ENCODE measurements around the gene NQO1.
"Not testable (repeated sequence)": the region's sequence is repeated elsewhere in the genome, so short reads cannot be mapped to it uniquely, and the experiment has no call there.

The NQO1 gene

DNA sequence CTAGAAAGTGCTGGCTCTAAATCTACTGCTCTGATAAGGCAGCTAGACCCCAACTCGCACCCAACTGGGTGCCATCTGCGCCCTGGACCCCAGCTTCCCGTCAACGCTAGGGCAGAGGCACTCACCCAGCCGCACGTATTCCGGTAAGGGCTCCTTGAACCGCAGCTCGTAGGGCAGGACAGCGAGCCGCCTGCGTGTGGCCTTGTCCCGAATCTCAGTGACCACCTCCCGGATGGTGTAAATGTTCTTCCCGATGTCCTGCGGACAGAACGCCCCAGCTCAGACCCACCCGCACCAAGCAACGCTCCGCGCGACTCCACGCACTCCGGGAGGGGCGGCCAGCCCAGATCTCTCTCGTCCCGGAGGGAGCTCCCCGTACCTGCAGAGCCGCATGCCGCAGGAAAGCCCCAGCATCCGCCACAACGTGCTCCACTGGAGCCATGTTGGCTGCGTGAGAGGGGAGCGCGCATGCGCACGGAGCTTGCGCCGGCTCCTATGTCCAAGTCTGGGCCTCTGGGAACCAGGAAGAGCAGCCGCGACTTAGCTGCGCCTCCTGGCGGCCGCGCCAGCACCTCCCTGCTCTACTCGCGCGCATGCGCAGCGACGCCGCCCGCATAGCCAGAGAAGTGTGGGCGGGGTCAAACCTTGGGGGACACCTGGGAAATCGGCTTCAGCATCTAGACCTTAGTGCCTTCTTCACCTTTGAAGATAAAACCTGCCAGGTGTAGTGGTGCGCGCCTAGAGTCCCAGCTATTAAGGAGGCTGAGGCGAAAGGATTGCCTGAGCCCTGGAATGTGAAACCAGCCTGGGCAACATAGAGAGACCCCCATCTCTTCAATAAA is 28.3 kb upstream of the NQO1 start, which contains the start of gene NOB1:
TSS of gene NOB1 (minus strand) at position 458 of the 842 bp plus-strand sequence. CDS start at position 442, 16 bp downstream.
- in situ Hi-C loops (cut with MboI; ENCODE audit: low sequenced_read_pairs), result no loop called here
- no peaks in the 10 kb centered on the region for H3K9me3 ChIP-seq
- H3K4me1 ChIP-seq, result peaks cover 2% of the 10 kb centered on the region; the same call in 1 of the 2 replicates
- H3K27me3 ChIP-seq (ENCODE audit: low read depth), result no peaks in the 10 kb centered on the region
- H3K4me3 ChIP-seq, result peak within 1 kb of the TSS; percentile 97
- DNase-seq (ENCODE audit: low spot score in 2 of 2), result peak; percentile 94 to 97
- H3K36me3 ChIP-seq (replicated peaks), result peaks cover 36% of the 10 kb centered on the region

DNA sequence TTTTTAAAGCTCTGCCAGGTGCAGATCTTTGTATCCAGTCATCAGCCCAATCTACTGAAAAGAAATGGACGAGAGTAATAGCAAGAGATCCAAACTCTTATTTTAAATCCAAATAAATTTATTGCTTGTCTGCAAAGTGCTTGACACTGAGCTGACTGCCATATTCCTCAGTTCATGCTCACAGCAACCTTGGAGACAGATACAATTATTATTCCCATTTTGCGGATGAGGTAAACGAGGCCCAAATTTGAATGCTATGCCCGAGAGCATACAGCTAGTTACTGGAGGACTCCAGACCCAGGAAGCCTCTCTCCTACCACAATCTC is 27.7 kb upstream of the NQO1 start:
- H3K36me3 ChIP-seq (replicated peaks), result peaks cover 42% of the 10 kb centered on the region
- peaks cover 2% of the 10 kb centered on the region; the same call in 1 of the 2 replicates for H3K4me1 ChIP-seq
- peak overlapping the region; percentile 97 for H3K4me3 ChIP-seq
- DNase-seq (ENCODE audit: low spot score in 2 of 2), result no peak
- no peaks in the 10 kb centered on the region for H3K9me3 ChIP-seq
- in situ Hi-C loops (cut with MboI; ENCODE audit: low sequenced_read_pairs), result no loop called here
- H3K27me3 ChIP-seq (ENCODE audit: low read depth), result no peaks in the 10 kb centered on the region

DNA sequence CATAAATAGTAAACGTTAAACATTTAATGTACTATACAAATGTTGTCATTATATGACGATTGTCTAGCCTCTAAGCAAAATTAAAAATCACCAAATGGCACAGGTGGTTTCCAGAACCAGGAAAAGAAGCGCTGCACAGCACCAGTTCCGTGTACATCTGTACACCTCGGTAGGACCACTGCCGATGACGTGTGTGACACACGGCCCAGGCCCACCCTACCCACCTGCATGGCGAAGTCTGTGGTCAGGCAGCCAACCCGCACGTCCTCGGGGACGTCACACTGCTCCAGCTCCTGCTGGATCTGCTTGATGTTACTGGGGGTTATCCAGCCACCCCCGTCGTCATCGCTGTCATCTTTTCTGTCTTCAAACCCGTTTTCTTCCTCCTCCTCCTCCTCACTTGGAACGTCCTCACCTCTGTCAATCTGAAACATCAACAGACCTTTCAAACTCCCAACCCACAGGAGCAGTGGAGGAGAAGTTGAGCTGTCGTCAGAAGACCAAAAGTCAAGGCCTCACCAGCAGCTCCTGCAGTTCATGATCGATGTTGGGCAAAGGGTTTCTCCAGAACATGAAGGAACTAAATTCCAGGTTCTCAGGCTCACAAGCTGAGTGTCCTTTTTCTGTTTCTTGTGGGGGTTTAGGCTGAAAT is 22.5 kb upstream of the NQO1 start:
- DNase-seq (ENCODE audit: low spot score in 2 of 2), result no peak
- H3K9me3 ChIP-seq, result no peaks in the 10 kb centered on the region
- no peak overlapping the region for H3K4me3 ChIP-seq
- peaks cover 91% of the 10 kb centered on the region for H3K36me3 ChIP-seq (replicated peaks)
- H3K4me1 ChIP-seq, result peaks cover 2% of the 10 kb centered on the region; the same call in 1 of the 2 replicates
- in situ Hi-C loops (cut with MboI; ENCODE audit: low sequenced_read_pairs), result no loop called here
- H3K27me3 ChIP-seq (ENCODE audit: low read depth), result no peaks in the 10 kb centered on the region

DNA sequence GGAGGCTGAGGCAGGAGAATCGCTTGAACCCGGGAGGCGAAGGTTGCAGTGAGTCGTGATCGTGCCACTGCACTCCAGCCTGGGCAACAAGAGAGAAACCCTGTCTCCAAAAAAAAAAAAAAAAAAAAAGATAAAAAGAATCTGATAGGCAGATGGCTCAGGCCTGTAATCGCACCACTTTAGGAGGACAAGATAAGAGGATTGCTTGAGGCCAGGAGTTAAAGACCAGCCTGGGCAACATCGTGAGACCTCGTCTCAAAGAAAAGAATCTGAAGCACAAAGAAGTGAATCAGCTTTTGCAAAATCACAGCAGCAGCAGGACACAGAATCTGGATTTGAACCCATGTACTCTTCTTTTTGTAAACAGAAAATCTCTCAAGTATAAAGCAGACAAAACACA is 20.8 kb upstream of the NQO1 start:
- Histone ChIP-seq H3K4me1 (peaks cover under 1% of the 10 kb centered on the region), H3K27me3 (ENCODE audit: low read depth) (no peaks in the 10 kb centered on the region), H3K36me3 (replicated peaks) (peaks cover 95% of the 10 kb centered on the region), H3K9me3 (no peaks in the 10 kb centered on the region), H3K4me3 (no peak overlapping the region)
- DNase-seq (ENCODE audit: low spot score in 2 of 2), result no peak
- in situ Hi-C loops (cut with MboI; ENCODE audit: low sequenced_read_pairs), result no loop called here

DNA sequence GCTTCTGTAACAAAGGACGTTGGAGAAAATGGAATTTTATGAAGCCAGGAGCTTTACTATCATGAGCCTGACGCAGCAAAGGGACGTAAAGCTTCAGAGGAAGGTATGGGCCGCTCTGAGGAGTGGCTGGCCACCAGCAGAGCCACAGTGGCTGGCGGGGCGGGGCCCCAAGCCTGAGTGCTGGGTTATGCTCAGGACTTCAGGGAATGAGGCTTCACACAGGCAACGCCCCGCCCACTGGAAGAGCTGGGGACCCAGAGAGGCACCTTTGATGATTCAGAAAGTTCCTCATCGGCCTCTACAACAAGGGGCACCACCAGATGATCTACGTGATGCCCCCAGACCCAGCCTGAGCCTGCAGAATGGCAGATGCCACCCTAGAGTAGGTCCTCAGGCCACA is 19.6 kb upstream of the NQO1 start:
- Histone ChIP-seq H3K9me3 (no peaks in the 10 kb centered on the region), H3K4me1 (peaks cover 7% of the 10 kb centered on the region), H3K36me3 (replicated peaks) (peaks cover 95% of the 10 kb centered on the region), H3K4me3 (no peak overlapping the region), H3K27me3 (ENCODE audit: low read depth) (no peaks in the 10 kb centered on the region)
- in situ Hi-C loops (cut with MboI; ENCODE audit: low sequenced_read_pairs), result no loop called here
- no peak for DNase-seq (ENCODE audit: low spot score in 2 of 2)

DNA sequence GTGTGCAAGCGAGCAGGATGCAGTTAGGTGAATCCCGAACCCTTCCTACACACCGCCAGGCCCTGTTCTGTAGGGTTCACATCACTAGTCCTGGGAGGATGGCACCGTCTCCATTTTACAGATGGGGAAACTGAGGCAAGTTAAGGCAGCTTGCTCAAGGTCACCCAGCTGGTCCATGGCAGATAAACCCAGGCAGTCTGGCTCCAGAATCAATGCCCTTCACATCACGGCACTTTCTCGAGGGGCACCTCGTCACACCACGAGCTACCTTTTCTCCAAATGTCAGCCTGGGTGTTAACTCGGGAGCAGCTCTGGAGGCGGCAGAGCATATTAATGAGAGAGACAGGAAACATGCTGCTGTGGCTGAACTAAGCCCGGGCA is 18.9 kb upstream of the NQO1 start:
- no peaks in the 10 kb centered on the region for H3K27me3 ChIP-seq (ENCODE audit: low read depth)
- no peaks in the 10 kb centered on the region for H3K9me3 ChIP-seq
- H3K4me1 ChIP-seq, result peaks cover 7% of the 10 kb centered on the region
- H3K36me3 ChIP-seq (replicated peaks), result peaks cover 93% of the 10 kb centered on the region
- no peak for DNase-seq (ENCODE audit: low spot score in 2 of 2)
- H3K4me3 ChIP-seq, result no peak overlapping the region
- in situ Hi-C loops (cut with MboI; ENCODE audit: low sequenced_read_pairs), result no loop called here

DNA sequence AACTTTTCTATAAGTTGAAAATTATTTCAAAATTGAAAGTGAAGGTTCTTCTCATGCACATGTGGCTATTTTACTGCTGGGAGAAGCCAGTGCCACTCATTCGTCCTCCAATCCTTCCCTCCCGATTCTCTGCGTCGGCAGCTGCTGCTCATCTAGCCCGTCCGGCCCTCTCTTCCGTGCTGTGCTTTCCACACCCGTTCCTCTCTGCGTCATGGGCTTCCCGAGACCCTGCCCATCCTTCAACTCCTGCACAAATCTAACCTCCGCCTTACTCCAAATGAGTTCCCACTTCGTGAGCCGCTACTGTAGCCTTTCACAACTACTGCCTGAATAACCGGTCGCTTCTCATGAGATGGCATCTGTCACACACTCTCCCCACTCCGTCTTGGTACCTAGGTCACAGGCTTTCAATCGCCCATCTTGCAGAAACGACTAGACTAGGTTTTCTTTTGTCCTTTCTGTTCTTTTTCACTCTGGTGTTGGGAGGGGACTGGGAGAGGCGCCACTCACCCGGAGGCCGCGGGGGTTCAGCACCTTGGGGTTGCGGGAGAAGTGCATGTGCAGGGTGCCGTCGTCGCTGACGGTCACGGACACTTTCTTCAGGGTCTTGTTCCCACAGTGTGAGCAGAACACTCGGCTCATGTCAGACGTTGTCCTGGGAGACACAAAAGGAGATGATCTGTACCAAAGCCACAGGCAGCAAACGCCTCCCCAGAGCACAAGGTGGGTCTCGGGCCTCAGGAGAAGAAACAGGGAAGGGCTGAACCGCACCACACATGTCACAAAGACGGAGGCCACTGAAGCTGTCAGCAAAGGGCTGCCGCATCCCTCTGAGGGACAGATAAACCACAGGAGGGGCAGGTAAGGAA is 18.2 kb upstream of the NQO1 start:
- no peak overlapping the region for H3K4me3 ChIP-seq
- peaks cover 95% of the 10 kb centered on the region for H3K36me3 ChIP-seq (replicated peaks)
- DNase-seq (ENCODE audit: low spot score in 2 of 2), result no peak
- H3K9me3 ChIP-seq, result no peaks in the 10 kb centered on the region
- in situ Hi-C loops (cut with MboI; ENCODE audit: low sequenced_read_pairs), result no loop called here
- H3K27me3 ChIP-seq (ENCODE audit: low read depth), result no peaks in the 10 kb centered on the region
- peaks cover 7% of the 10 kb centered on the region for H3K4me1 ChIP-seq

DNA sequence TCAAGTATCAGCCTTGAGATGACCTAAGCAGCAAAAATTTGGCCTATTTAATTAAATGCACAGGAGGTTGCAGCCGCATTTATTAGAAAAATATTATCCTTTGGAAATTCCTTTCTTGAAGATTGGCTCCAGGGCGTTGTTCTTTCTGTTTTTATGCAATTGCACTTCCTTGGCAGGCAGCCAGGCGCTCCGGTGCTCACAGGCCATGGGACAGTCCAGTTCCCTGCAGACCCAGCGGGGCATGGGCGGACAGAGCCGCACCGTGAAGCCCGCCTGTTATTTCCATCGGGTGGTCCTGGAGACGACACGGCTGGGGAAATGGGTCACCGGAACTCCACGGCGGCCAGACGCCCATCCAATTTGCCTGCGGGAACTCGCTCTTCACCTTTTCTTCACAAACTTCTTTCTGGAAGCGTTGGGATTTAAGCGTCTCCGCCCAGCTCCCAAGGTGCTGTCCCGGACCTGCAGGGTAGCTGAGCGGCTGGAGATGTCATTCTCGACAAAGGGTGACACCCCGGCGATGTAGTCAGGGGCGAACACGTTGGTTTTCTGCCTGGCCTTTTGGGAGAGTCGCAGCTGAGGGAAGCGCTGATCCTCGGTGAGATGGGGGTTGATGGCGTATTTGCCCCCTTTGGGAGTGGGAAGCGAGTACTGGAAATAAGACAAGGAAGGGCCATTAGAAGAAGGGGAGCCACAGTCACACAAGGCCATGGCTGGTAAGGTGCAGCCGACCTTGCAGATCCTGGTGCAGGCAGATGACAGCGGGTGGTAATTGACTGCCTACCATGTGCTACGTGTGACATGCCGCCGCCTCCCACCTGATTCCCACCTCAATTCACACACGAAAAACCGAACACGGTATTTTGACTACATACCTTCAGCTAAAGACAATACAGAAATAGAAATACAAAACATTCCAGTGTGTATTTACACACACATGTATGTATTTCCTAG is 15.9 kb upstream of the NQO1 start:
- H3K4me1 ChIP-seq, result peaks cover 7% of the 10 kb centered on the region
- H3K9me3 ChIP-seq, result no peaks in the 10 kb centered on the region
- H3K4me3 ChIP-seq, result no peak overlapping the region
- no peaks in the 10 kb centered on the region for H3K27me3 ChIP-seq (ENCODE audit: low read depth)
- H3K36me3 ChIP-seq (replicated peaks), result peaks cover 75% of the 10 kb centered on the region
- DNase-seq (ENCODE audit: low spot score in 2 of 2), result peak in 1 of 2 experiments; percentile 86
- in situ Hi-C loops (cut with MboI; ENCODE audit: low sequenced_read_pairs), result no loop called here

DNA sequence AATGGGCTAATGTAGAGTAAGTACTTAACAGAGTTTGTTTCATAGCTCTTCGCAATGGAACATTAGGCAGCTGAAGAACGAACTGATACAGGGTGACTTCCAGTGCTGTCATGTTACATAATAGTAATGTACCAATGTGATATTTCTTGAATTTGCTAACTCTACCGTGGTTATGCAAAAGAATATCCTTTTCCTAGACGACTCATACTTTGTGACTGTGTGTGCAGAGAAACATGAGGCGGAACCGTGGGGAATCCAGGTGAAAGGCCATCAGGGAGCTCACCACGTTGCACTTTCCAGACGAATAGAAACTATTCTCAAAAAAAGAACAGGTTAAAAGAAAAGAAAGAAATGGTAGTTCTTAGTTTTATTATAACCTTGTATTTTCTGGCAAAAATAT is 15.2 kb upstream of the NQO1 start:
- H3K9me3 ChIP-seq, result no peaks in the 10 kb centered on the region
- H3K4me3 ChIP-seq, result no peak overlapping the region
- H3K4me1 ChIP-seq, result peaks cover 7% of the 10 kb centered on the region
- in situ Hi-C loops (cut with MboI; ENCODE audit: low sequenced_read_pairs), result no loop called here
- no peak for DNase-seq (ENCODE audit: low spot score in 2 of 2)
- H3K27me3 ChIP-seq (ENCODE audit: low read depth), result no peaks in the 10 kb centered on the region
- peaks cover 71% of the 10 kb centered on the region for H3K36me3 ChIP-seq (replicated peaks)

DNA sequence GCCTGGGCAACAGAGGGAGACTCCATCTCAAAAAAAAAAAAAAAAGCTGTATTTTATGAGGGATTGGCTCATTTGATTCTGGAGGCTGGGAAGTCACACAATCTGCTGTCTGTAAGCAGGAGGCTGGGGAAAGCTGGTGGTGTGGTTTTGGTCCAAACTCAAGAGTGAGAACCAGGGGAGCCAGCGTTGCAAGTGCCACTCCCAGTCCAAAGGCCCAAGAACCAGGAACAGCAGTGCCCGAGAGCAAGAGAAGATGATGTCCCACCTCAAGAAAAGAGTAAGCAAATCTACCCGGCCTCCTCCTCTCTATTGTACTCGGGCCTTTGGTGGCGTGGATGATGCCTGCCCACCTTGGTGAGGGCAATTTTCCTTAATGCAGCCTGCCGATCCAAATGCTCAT is 5.7 kb upstream of the NQO1 start:
- in situ Hi-C loops (cut with MboI; ENCODE audit: low sequenced_read_pairs), result no loop called here
- peaks cover 9% of the 10 kb centered on the region for H3K4me1 ChIP-seq
- DNase-seq (ENCODE audit: low spot score in 2 of 2), result no peak

DNA sequence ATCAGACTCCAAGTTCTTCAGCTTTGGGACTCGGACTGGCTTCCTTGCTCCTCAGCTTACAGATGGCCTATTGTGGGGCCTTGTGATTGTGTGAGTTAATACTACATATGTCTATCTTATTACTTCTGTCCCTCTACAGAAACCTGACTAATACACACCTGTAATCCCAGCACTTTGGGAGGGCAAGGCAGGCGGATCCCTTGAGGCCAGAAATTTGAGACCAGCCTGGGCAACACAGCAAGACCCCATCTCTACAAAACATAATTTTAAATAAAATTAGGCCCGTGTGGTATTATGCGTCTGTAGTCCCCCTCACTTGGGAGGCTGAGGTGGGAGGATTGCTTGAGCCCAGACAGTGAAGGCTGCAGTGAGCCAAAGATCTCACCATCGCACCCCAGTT is 4.9 kb upstream of the NQO1 start:
- H3K27me3 ChIP-seq (ENCODE audit: low read depth); H3K4me1 ChIP-seq; DNase-seq (ENCODE audit: low spot score in 2 of 2); H3K4me3 ChIP-seq; H3K36me3 ChIP-seq (replicated peaks); H3K9me3 ChIP-seq; in situ Hi-C loops (cut with MboI; ENCODE audit: low sequenced_read_pairs): not testable (repeated sequence)

More for the DNA sequence above, 5.7 kb upstream of the NQO1 start:
- no peaks in the 10 kb centered on the region for H3K36me3 ChIP-seq (replicated peaks)
- H3K4me3 ChIP-seq, result no peak overlapping the region
- H3K9me3 ChIP-seq, result no peaks in the 10 kb centered on the region
- no peaks in the 10 kb centered on the region for H3K27me3 ChIP-seq (ENCODE audit: low read depth)

DNA sequence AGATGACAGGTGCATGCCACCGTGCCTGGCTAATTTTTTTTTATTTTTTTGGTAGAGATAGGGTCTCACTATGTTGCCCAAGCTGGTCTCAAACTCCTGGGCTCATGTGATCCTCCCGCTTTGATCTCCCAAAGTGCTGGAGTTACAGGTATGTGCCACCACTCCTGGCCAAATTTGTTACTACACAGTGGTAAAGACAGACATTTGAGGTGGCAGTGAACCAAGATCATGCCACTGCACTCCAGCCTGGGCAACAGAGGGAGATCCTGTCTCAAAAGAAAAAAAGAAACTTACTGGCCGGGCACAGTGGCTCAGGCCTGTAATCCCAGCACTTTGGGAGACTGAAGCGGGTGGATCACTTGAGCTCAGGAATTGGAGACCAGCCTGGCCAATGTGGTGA is 2.7 kb upstream of the NQO1 start:
- H3K4me3 ChIP-seq; H3K36me3 ChIP-seq (replicated peaks); DNase-seq (ENCODE audit: low spot score in 2 of 2); in situ Hi-C loops (cut with MboI; ENCODE audit: low sequenced_read_pairs); H3K9me3 ChIP-seq; H3K27me3 ChIP-seq (ENCODE audit: low read depth): not testable (repeated sequence)
- H3K4me1 ChIP-seq, result peaks cover 26% of the 10 kb centered on the region

DNA sequence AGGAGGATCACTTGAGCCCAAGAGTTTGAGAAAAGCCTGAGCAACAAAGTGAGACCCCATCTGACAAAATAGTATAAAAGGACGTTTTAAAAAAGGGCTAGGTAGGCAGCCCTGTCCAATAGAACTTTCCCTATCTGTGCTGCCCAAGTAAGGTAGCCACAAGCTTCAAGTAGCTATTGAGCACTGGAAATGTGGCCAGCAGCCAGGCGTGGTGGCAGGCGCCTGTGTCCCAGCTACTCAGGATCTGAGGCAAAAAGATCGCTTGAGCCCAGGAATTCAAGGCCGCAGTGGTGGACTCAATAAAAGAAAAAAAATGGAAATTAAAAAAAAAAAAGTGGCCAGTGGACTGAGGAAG is 1.5 kb upstream of the NQO1 start:
- in situ Hi-C loops (cut with MboI; ENCODE audit: low sequenced_read_pairs), result no loop called here

More for the DNA sequence above, 1.5 kb upstream of the NQO1 start:
- Histone ChIP-seq H3K4me3 (peak overlapping the region; percentile 36), H3K9me3 (no peaks in the 10 kb centered on the region), H3K36me3 (replicated peaks) (no peaks in the 10 kb centered on the region; the same call in 1 of the 2 replicates), H3K4me1 (peaks cover 26% of the 10 kb centered on the region), H3K27me3 (ENCODE audit: low read depth) (no peaks in the 10 kb centered on the region)
- peak; percentile 25 to 58 for DNase-seq (ENCODE audit: low spot score in 2 of 2)

Measured in HAP-1 (cell line).